Body of pancreas (tissue), 4 donors: ENCODE data around the gene FXN.

ENCODE experiments used
- POLR2A ChIP-seq, 3 donors: fragments of 450-650 bp; IDR thresholded peaks; one replicate each; pipeline ENCODE4 v1.6.1; 2016; ENCODE audit warnings: antibody characterized with exemption in 3 of 3, mild to moderate bottlenecking in 2 of 3
- TF ChIP-seq, protein P1 (sequence below), 7 experiments: fragments of 450-650 bp in 4 of 7; fragments of 200-600 bp in 3 of 7; sonication (generic) in 3 of 7; IDR thresholded peaks; one replicate each; pipeline ENCODE4 v1.5.1; 2016 to 2019; ENCODE audit warnings: antibody characterized with exemption in 7 of 7

- TF ChIP-seq, protein P1, sequence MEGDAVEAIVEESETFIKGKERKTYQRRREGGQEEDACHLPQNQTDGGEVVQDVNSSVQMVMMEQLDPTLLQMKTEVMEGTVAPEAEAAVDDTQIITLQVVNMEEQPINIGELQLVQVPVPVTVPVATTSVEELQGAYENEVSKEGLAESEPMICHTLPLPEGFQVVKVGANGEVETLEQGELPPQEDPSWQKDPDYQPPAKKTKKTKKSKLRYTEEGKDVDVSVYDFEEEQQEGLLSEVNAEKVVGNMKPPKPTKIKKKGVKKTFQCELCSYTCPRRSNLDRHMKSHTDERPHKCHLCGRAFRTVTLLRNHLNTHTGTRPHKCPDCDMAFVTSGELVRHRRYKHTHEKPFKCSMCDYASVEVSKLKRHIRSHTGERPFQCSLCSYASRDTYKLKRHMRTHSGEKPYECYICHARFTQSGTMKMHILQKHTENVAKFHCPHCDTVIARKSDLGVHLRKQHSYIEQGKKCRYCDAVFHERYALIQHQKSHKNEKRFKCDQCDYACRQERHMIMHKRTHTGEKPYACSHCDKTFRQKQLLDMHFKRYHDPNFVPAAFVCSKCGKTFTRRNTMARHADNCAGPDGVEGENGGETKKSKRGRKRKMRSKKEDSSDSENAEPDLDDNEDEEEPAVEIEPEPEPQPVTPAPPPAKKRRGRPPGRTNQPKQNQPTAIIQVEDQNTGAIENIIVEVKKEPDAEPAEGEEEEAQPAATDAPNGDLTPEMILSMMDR (IDR thresholded peaks at IDR 0.05): no peak
- TF ChIP-seq POLR2A (IDR thresholded peaks at IDR 0.05): no peak
These were observed 11.8 kb downstream of the FXN start for GRCh38 chr9:69047371-69047770.
